HG02970 (cell line): ENCODE data around the gene HID1.
"Not testable (repeated sequence)": the region's sequence is repeated elsewhere in the genome, so short reads cannot be mapped to it uniquely, and the experiment has no call there.

Experiments
- ATAC-seq: cut with Tn5 transposase; IDR thresholded peaks from one replicate; pipeline ENCODE4 v1.9.1; 2021; ENCODE audit warnings: mild to moderate bottlenecking, moderate library complexity, moderate number of reproducible peaks; ENCODE audit not compliant: unreplicated experiment, low FRiP score

HID1 gene

DNA sequence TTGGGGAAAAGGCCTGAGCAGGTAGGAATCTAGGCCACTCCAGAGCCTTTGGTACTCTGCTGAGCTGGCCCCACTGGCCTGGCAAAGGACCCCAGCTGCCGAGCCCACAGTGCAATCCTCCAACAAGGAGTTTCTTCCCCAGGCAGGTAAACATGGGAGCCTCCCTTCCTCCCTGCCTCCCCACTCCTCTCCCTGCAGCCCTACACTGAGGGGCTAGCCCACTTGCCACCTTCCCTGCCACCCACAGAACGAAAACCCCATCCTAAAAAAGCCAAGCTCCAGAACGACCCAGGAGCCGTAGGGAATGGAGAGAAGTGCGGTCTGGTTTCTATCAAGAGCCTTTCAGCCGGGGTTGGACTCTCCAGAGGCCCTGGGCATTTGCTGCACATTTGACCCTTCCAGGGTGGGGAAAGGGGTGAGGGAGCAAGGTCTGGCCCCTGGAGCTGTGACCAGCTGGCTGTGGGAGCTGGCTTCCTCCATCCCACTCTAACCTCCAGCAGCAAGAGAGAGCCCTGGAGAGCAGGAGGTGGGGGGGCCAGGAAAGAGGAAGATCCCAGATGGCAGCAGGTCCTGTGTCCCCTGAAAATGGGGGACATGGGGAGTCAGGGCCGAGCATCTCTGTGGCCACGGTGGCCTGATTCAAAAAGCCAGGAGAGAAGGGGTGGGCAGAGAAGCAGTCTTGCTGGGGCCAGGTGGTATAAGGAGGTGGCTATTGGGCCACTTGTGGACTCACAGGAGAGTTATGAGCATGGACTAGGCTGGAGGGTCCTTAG, 1.3 kb downstream of the HID1 start:
- ATAC-seq, result no peak

DNA sequence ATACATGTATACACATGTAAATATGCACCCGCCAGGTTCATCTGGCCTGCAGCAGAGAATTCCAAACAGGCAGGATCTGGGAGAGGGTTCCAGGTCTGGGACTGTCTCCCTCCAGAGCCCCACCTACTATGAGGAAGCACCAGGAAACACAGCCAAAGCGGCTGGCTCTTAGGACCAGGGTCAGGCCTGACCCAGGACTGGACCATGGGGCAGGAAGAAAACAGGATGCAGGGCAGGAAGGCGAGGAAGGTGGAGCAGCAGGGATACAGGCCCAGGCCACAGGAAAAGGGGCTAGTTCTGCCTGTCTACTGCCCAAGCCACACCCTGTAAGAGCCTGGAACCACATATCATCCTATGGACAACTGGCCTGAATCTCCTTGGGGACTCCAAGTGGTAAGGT, 2.2 kb downstream of the HID1 start:
- no peak for ATAC-seq

GRCh38 chr17:74969501-74969900, 3.1 kb downstream of the HID1 start:
- not testable (repeated sequence) for ATAC-seq

DNA sequence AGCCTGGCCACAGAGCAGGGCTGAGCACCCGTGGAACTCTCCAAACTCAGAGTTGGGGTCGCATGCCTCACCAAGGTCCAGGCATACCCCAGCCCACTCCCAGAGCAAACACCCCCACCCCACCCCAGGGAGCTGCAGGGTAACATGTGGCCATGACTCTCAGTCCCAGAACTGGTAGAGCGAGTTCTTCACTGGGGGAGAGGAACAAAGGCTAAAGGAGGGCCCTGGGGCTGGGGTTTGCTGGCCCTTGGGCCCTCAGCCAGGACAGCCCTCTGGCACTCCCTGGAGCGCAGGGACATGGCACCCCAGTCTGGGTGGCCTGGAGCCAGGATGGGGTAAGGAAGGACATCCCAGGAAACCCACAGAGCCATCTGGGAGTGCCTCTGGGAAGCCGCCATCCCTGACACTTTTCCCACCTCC, 4.2 kb downstream of the HID1 start:
- ATAC-seq, result no peak

- ATAC-seq, result no peak
These were observed 7.5 kb downstream of the HID1 start for GRCh38 chr17:74964988-74965622.

DNA sequence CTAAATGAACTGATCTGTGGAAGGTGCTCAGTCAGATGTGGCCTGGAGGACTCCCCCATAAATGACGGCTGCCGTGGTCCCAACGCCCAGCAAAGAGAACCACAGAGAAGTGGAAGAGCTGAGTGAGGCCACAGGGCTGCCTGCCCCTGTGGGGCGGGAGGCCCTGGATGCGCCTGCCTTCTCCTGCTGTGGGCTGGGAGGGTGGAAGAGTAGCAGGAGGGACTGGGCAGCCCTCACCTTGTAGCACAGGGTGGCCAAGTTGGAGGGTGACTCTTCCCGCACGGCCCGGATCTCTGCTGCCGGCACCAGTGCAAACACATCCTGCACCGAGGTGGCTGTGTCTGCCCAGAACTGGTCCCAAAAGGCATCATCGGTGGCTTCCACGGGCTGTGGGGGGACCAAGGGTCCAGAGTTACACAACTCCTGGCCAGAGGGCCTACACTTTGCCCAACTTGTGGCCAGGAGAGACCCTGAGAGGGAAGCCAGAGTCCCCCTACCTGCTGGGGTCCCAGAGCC, 8.3 kb downstream of the HID1 start:
- ATAC-seq, result no peak

- ATAC-seq, result no peak
These were observed 8.9 kb downstream of the HID1 start for GRCh38 chr17:74963656-74964055.

GRCh38 chr17:74962622-74963394, 9.8 kb downstream of the HID1 start:
- no peak for ATAC-seq

DNA sequence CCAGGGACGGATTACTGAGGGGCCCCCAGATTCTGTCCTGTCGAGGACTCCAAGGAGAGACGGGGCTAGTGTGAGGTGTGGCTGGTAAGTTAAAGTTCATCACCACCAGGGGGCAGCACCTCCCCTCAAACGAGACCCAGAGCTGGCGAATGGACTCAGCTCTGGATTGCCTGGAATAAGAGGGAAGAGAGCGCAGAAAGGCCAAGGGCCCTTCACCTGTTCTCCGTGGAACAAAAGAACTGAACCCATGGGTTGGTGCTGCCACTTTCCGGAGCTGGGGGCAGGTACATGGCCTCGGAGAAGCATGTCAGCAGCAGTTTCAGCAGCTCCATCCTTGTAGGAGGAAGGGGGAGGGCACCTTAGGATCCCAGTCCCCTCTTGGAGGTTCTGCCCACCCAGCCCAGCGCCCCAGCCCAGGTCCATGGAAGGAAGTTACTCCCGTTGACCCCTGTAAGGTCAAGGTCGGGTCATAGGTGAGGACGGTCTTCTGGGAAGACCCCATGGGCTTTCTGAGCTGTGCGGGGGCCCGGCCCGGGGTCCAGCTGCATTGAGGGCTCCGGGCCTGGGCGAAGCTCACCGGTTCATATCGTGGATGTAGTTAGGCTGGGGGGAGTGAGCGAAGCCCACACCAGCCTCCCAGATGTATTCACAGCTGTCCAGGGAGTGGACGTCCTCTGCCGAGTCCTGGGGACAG, 10.8 kb downstream of the HID1 start:
- no peak for ATAC-seq

- no peak for ATAC-seq
These were observed 11.8 kb downstream of the HID1 start for GRCh38 chr17:74960570-74961342.

DNA sequence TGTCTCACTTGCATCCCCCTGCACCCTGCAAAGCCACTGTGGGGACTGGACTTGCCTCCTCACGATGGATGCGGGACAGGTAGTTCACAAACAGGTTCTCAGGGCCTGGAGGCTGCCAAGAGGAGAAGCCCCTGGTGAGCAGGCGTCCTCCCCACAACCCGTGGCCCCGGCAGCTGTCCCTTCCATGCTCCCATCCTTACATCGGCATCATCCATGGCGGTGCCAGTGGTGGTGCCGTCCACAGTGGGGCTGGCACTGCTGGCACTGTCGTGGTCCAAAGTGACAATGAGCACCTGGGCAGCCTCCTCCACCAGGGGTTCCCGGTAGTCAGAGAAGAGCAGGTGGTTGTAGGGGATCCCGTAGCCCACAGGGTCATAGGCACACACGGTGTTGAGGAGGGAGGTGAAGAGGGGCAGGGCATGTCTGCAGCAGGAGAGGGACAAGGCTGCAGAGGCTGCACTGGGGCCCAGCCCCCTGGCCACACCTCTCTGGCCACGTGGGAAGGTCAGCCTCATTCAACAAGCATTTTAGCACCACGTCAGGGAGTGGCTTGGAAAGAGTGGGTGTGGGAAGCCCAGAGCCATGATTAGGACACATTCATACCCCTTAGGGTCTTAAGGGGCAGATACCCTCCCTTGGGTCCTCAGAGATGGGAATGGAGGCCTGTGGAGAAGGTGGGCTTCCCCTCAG, 12.6 kb downstream of the HID1 start:
- ATAC-seq, result no peak

DNA sequence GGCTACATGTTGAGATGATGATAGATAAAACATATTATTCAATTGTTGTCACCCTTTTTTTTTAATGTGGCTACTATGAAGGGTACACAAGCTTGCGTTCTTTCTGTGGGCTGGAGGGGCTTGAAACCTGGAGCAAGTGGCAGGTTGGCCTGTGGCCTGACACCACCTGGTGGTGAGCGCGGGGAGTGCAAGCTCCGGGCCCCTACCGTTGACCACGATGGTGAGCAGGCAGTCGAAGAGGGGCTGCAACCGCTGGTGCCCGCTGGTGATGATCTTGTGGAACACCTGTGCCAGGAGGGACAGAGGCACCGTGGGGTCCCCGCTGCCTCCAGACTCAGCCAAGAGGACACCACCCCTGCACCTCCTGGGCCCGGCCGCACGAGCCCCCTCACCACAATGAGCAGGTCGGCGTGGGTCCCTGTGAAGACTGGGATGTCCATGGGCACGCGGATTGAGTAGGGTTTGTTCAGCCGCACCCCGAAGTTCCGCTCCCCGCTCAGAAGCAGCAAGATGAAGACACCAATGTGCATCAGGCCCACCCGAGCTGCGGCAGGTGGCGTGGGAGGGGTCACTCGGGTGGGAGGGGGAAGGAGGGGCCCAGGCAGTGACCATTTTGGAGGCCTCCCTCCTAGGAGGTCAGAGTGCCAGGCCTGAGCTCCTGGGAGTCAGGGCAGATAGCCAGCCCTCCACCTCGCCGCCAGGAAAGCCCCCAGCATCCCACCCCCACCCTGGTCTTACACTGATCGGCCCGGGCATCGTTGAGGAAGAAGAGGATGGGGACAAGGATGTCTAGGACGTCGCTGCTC, 14.4 kb downstream of the HID1 start:
- no peak for ATAC-seq

GRCh38 chr17:74956093-74956492, 16.5 kb downstream of the HID1 start:
- ATAC-seq, result no peak

GRCh38 chr17:74954665-74955421, 17.7 kb downstream of the HID1 start:
- ATAC-seq, result no peak

DNA sequence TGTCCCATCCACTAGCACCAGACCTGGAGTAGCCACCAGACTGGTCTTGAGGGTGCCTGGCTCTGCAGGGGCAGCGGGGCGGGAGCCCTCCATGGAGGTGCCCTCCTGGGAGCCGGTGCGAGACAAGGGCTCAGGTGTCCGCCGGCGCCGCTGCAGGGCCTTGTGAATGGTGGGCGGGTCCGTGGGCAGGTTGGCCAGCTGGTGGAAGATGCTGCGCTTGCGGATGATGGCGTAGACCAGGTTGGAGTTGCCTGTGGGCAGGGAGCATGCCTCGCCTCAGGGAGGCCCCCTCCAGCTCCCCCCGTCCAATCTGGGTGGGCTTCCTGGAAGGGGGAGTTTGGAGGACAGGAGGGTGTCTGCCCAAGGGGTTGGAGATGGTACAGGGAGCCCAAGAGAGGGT, 18.4 kb downstream of the HID1 start:
- ATAC-seq, result no peak

GRCh38 chr17:74953134-74953687, 19.3 kb downstream of the HID1 start:
- ATAC-seq, result no peak

GRCh38 chr17:74952431-74953133, 20.0 kb downstream of the HID1 start:
- no peak for ATAC-seq
